OCI-LY7 (cell line): ENCODE data around the gene PFKM. TPM values are rescaled to one million over a fixed set of nuclear protein-coding genes. Genes with fewer than 3 reads are reported as not detected.

Experiments
- BruUV-seq: library from RNA; stranded (reverse); fragments of 400-500 nt; replicated peaks from 2 replicates; lab custom pipeline; 2021; lab: Mats Ljungman, UMichigan
- CTCF ChIA-PET: fragments of 300-600 bp; sonication (Branson Sonifier 250); formaldehyde crosslinking; loops from one replicate; lab custom pipeline; 2022; ENCODE audit warnings: antibody characterized with exemption; ENCODE audit not compliant: unreplicated experiment; lab: Charles Lee
- POLR2A ChIA-PET: fragments of 300-600 bp; sonication (Branson Sonifier 250); formaldehyde crosslinking; loops from one replicate; lab custom pipeline; 2022; ENCODE audit warnings: antibody characterized with exemption; lab: Charles Lee
- DNase-seq: peaks from one replicate; pipeline ENCODE4 v3.0.0-alpha.2; 2015; ENCODE audit warnings: low spot score
- H2AFZ ChIP-seq: fragments of 200-600 bp; sonication (generic), shearing (Covaris generic); 2 replicates; pipeline ENCODE4 v1.6.1; 2014; ENCODE audit warnings: mild to moderate bottlenecking, antibody characterized with exemption, low read length, moderate library complexity
- H3K27ac ChIP-seq: fragments of 200-600 bp; sonication (generic); 2 replicates; pipeline ENCODE4 v1.5.1; 2014; ENCODE audit warnings: mixed run types, low read depth, mild to moderate bottlenecking, moderate library complexity, low read length, inconsistent platforms; ENCODE audit not compliant: poor library complexity, severe bottlenecking
- H3K36me3 ChIP-seq: fragments of 200-600 bp; sonication (generic); 2 replicates; pipeline ENCODE4 v1.6.1; 2014; ENCODE audit warnings: mild to moderate bottlenecking, antibody characterized with exemption, low read length, moderate library complexity, mixed read lengths; ENCODE audit not compliant: insufficient read depth
- H3K4me1 ChIP-seq: fragments of 200-600 bp; sonication (generic); 2 replicates; pipeline ENCODE4 v1.5.1; 2014; ENCODE audit warnings: mild to moderate bottlenecking, low read length; ENCODE audit not compliant: insufficient read depth, poor library complexity, severe bottlenecking
- H3K4me2 ChIP-seq: fragments of 200-600 bp; sonication (generic); 2 replicates; pipeline ENCODE4 v1.6.1; 2014; ENCODE audit warnings: mild to moderate bottlenecking, low read length
- H3K4me3 ChIP-seq: fragments of 200-600 bp; sonication (generic); 2 replicates; pipeline ENCODE4 v1.5.1; 2014; ENCODE audit warnings: mild to moderate bottlenecking, low read depth, low read length; ENCODE audit not compliant: poor library complexity, severe bottlenecking
- H3K79me2 ChIP-seq: fragments of 200-600 bp; sonication (generic); 2 replicates; pipeline ENCODE4 v1.6.1; 2016; ENCODE audit warnings: low read depth, mild to moderate bottlenecking, low read length, moderate library complexity, mixed read lengths; ENCODE audit not compliant: insufficient read depth
- H3K9me2 ChIP-seq: fragments of 200-600 bp; sonication (generic); 2 replicates; pipeline ENCODE4 v1.6.1; 2016; ENCODE audit warnings: mild to moderate bottlenecking, low read length, mixed read lengths; ENCODE audit not compliant: insufficient read depth
- H3K9me3 ChIP-seq: fragments of 200-600 bp; sonication (generic); 2 replicates; pipeline ENCODE4 v1.6.1; 2014; ENCODE audit warnings: mild to moderate bottlenecking, mixed run types, low read length, mixed read lengths
- H4K20me1 ChIP-seq: fragments of 200-600 bp; sonication (generic); 2 replicates; pipeline ENCODE4 v1.6.1; 2014; ENCODE audit warnings: mild to moderate bottlenecking, antibody characterized with exemption, low read length, moderate library complexity, mixed read lengths; ENCODE audit not compliant: insufficient read depth
- EZH2phosphoT487 ChIP-seq: fragments of 200-600 bp; sonication (generic); IDR thresholded peaks from 2 replicates; pipeline ENCODE4 v1.6.1; 2018; ENCODE audit warnings: low read depth, borderline replicate concordance, mild to moderate bottlenecking, mixed run types, antibody characterized with exemption, low read length, moderate library complexity, mixed read lengths
- intact Hi-C: fragments of 100-400 bp; cut with micrococcal nuclease; formaldehyde crosslinking; loops from one replicate; pipeline ENCODE4 v1.10.0; 2022; ENCODE audit not compliant: unreplicated experiment
- total RNA-seq, 2 experiments: library from RNA; depleted of rRNA in 1 of 2; stranded (reverse); fragments of >200 nt in 1 of 2; shearing (Covaris generic) in 1 of 2; gene quantifications; 2 replicates each; pipeline ENCODE4 v1.2.3, GENCODE V29; 2014 to 2022
- TF ChIP-seq, protein P1 (sequence below): fragments of 200-600 bp; sonication (generic); conservative IDR thresholded peaks from 2 replicates; pipeline ENCODE4 v1.5.1; 2014; ENCODE audit warnings: mild to moderate bottlenecking, antibody characterized with exemption, low read length, moderate library complexity, mixed read lengths

PFKM gene
- total RNA-seq, 2 experiments from 2014 or later, result 37.4 to 80.1 TPM

DNA sequence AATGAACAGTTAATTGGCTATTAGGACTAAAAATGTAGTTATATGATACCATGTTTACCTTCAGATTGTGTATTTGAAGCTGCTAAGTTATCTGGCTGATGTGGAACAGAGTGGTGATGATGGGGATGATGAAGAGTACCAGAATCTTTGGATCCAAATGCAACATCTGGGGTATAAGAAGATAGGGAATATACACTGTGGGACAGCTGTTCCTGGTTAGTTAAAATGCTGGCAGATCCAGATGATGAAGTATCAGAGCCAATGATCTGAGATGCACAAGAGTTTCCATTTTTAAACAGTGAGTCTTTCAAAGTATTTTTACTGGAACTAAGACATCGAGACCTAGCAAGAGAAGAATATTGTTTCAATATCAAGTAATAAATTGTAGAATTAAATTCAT is 44.9 kb upstream of the PFKM start:
- Histone ChIP-seq H2AFZ (no peak overlapping the region), H3K4me1 (no peaks in the 10 kb centered on the region), H3K4me2 (no peak overlapping the region), H3K4me3 (no peak overlapping the region), H3K9me3 (peaks cover 9% of the 10 kb centered on the region), H3K79me2 (no peaks in the 10 kb centered on the region), H4K20me1 (no peaks in the 10 kb centered on the region), H3K36me3 (peaks cover 91% of the 10 kb centered on the region), H3K9me2 (no peaks in the 10 kb centered on the region), H3K27ac (no peak overlapping the region)
- ChIA-PET POLR2A (interaction anchor here (0.7 kb wide), 1 partner anchor 68 kb away, joined by 3 read pairs; no protein-coding TSS in a partner anchor), CTCF (no interaction called here)
- no peak for TF ChIP-seq EZH2phosphoT487
- TF ChIP-seq, protein P1, sequence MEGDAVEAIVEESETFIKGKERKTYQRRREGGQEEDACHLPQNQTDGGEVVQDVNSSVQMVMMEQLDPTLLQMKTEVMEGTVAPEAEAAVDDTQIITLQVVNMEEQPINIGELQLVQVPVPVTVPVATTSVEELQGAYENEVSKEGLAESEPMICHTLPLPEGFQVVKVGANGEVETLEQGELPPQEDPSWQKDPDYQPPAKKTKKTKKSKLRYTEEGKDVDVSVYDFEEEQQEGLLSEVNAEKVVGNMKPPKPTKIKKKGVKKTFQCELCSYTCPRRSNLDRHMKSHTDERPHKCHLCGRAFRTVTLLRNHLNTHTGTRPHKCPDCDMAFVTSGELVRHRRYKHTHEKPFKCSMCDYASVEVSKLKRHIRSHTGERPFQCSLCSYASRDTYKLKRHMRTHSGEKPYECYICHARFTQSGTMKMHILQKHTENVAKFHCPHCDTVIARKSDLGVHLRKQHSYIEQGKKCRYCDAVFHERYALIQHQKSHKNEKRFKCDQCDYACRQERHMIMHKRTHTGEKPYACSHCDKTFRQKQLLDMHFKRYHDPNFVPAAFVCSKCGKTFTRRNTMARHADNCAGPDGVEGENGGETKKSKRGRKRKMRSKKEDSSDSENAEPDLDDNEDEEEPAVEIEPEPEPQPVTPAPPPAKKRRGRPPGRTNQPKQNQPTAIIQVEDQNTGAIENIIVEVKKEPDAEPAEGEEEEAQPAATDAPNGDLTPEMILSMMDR, result no peak
- BruUV-seq, result no TSS peak
- no peak for DNase-seq
- intact Hi-C loops, result no loop called here

DNA sequence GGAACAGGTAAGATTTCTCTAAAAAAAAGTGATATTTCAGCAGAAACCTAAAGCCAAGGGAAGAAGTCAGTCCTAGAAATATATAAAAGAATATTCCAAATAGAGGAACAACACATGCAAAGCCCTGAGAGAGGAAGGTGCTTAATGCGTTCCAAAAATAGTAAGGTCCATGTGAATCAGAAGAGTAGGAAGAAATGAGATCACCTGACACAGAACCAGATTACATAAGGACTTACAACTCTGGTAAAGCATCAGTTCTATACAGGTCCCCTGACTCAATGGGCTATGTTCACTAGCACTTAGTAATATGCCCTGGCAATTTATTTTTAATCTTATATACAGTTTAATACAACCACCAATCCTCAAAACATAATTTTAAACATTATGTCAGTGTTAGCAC is 43.3 kb upstream of the PFKM start:
- no TSS peak for BruUV-seq
- TF ChIP-seq EZH2phosphoT487, result no peak
- TF ChIP-seq, protein P1, result no peak
- POLR2A ChIA-PET, result no interaction called here

DNA sequence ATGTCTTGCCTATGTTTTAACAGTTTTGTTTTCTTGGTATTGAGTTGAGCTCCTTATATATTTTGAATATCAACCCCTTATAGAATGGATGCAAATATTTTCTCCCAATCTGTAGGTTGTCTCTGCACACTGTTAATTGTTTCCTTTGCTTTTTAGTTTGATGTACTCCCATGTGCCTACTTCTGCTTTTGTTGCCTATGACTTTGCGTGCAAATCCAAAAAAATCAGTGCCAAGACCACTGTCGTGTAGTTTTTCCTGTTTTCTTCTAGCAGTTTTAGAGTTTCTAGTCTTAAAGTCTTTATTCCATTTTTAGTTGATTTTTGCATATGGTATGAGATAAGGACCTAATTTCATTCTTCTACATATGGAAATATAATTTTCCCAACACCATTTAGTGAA is 42.1 kb upstream of the PFKM start:
- Histone ChIP-seq H3K27ac (no peak overlapping the region), H3K4me3 (no peak overlapping the region), H3K4me1 (no peaks in the 10 kb centered on the region), H3K9me2 (no peaks in the 10 kb centered on the region), H2AFZ (no peak overlapping the region), H3K36me3 (peaks cover 90% of the 10 kb centered on the region), H3K9me3 (peaks cover 9% of the 10 kb centered on the region), H3K79me2 (no peaks in the 10 kb centered on the region), H4K20me1 (no peaks in the 10 kb centered on the region), H3K4me2 (no peak overlapping the region)
- ChIA-PET CTCF (interaction anchor here (0.6 kb wide), 1 partner anchor 14 kb away, joined by 3 read pairs; no protein-coding TSS in a partner anchor), POLR2A (interaction anchor here (1.0 to 1.2 kb wide), 4 partner anchors 10 to 26 kb away, joined by 3 to 7 read pairs (median 4); no protein-coding TSS in a partner anchor)
- intact Hi-C loops, result no loop called here
- DNase-seq, result no peak
- TF ChIP-seq EZH2phosphoT487, result no peak
- TF ChIP-seq, protein P1, result no peak
- no TSS peak for BruUV-seq

More for the DNA sequence above, 43.3 kb upstream of the PFKM start:
- Histone ChIP-seq H3K27ac (no peak overlapping the region), H2AFZ (no peak overlapping the region), H3K4me2 (no peak overlapping the region), H3K4me3 (no peak overlapping the region), H3K9me2 (no peaks in the 10 kb centered on the region), H3K9me3 (peaks cover 9% of the 10 kb centered on the region), H3K36me3 (peaks cover 91% of the 10 kb centered on the region), H3K4me1 (no peaks in the 10 kb centered on the region), H3K79me2 (no peaks in the 10 kb centered on the region), H4K20me1 (no peaks in the 10 kb centered on the region)
- DNase-seq, result no peak
- intact Hi-C loops, result no loop called here
- CTCF ChIA-PET, result no interaction called here
